HL-60/S4 (cell line): Measurements from ENCODE around the gene ZNF524.
"Not testable (repeated sequence)": the region's sequence is repeated elsewhere in the genome, so short reads cannot be mapped to it uniquely, and the experiment has no call there.

ENCODE experiments used
- in situ Hi-C: fragments of 300-500 bp; cut with MboI; formaldehyde crosslinking; loops from 2 replicates; pipeline ENCODE4 v1.14.3; 2022; ENCODE audit warnings: low sequenced_read_pairs

Gene ZNF524

GRCh38 chr19:55581145-55581822 is 18.8 kb upstream of the ZNF524 start:
- in situ Hi-C loops, result no loop called here

- in situ Hi-C loops, result no loop called here
Measured at GRCh38 chr19:55581823-55582223, 18.3 kb upstream of the ZNF524 start.

GRCh38 chr19:55582284-55582683 is 17.8 kb upstream of the ZNF524 start:
- in situ Hi-C loops, result not testable (repeated sequence)

- in situ Hi-C loops, result not testable (repeated sequence)
Measured at GRCh38 chr19:55583897-55584296, 16.2 kb upstream of the ZNF524 start.

GRCh38 chr19:55584871-55585270 is 15.2 kb upstream of the ZNF524 start:
- in situ Hi-C loops, result no loop called here

- in situ Hi-C loops, result no loop called here
Measured at GRCh38 chr19:55585658-55586339, 14.3 kb upstream of the ZNF524 start.

- in situ Hi-C loops, result no loop called here
Measured at GRCh38 chr19:55586976-55587668, 13.0 kb upstream of the ZNF524 start.

- in situ Hi-C loops, result no loop called here
Measured at GRCh38 chr19:55588738-55589137, 11.3 kb upstream of the ZNF524 start.

GRCh38 chr19:55590109-55590508 is 10.0 kb upstream of the ZNF524 start:
- in situ Hi-C loops, result no loop called here

GRCh38 chr19:55590617-55591016 is 9.5 kb upstream of the ZNF524 start:
- in situ Hi-C loops, result no loop called here

GRCh38 chr19:55591555-55591954 is 8.5 kb upstream of the ZNF524 start:
- in situ Hi-C loops, result no loop called here

- in situ Hi-C loops, result no loop called here
Measured at GRCh38 chr19:55592391-55593090, 7.5 kb upstream of the ZNF524 start.

GRCh38 chr19:55593096-55593772 is 6.9 kb upstream of the ZNF524 start:
- in situ Hi-C loops, result no loop called here

- in situ Hi-C loops, result no loop called here
Measured at GRCh38 chr19:55594996-55595545, 5.0 kb upstream of the ZNF524 start.

GRCh38 chr19:55596304-55596703 is 3.8 kb upstream of the ZNF524 start:
- in situ Hi-C loops, result no loop called here

- in situ Hi-C loops, result no loop called here
Measured at GRCh38 chr19:55597501-55597921, 2.6 kb upstream of the ZNF524 start.

- in situ Hi-C loops, result no loop called here
Measured at GRCh38 chr19:55598034-55598433, 2.1 kb upstream of the ZNF524 start.

GRCh38 chr19:55598719-55599467 is 1.2 kb upstream of the ZNF524 start:
- in situ Hi-C loops, result no loop called here

GRCh38 chr19:55599468-55599841 is 633 bp upstream of the ZNF524 start, which contains the start of gene FIZ1:
TSS of gene FIZ1 (minus strand) at chr19:55599517. CDS start at chr19:55597865, 1,652 bp downstream.
- in situ Hi-C loops, result no loop called here

GRCh38 chr19:55600662-55601028 is 557 bp downstream of the ZNF524 start:
- in situ Hi-C loops, result no loop called here
